K562 (cell line): ENCODE results near the gene SRPK2. TPM values are rescaled to one million over a fixed set of nuclear protein-coding genes. Genes with fewer than 3 reads are reported as not detected.

ENCODE experiments used
- AFF4 ChIP-seq: sonication (generic); formaldehyde crosslinking; IDR thresholded peaks from 2 replicates; pipeline ENCODE4 v1.8.0; 2023; ENCODE audit warnings: mild to moderate bottlenecking, missing genetic modification reagents
- BACH1 ChIP-seq: fragments of 200-800 bp; sonication (Bioruptor generic); IDR thresholded peaks from 2 replicates; pipeline ENCODE4 v1.6.1; 2016; ENCODE audit warnings: missing genetic modification characterization, missing compliant biosample characterization
- MECOM ChIP-seq: fragments of 250-450 bp; sonication (Bioruptor Pico); IDR thresholded peaks from 2 replicates; pipeline ENCODE4 v1.8.0; 2022; ENCODE audit warnings: inconsistent platforms
- POLR3A ChIP-seq: IDR thresholded peaks from 2 replicates; pipeline ENCODE4 v1.6.1; 2011; ENCODE audit warnings: borderline replicate concordance, mild to moderate bottlenecking, moderate library complexity; ENCODE audit not compliant: insufficient read length, insufficient read depth; ENCODE audit errors: extremely low read depth
- SUPT5H ChIP-seq: fragments of 450-650 bp; IDR thresholded peaks from 2 replicates; pipeline ENCODE4 v1.6.1; 2016
- ZFPM2 ChIP-seq: fragments of 250-450 bp; sonication (Bioruptor Pico); IDR thresholded peaks from 2 replicates; pipeline ENCODE4 v1.5.1; 2022; ENCODE audit warnings: mild to moderate bottlenecking
- ZMIZ1 ChIP-seq, 2 experiments: fragments of 150-350 bp in 1 of 2; IDR thresholded peaks; 2 replicates each; pipeline ENCODE4 v1.6.1; 2012 to 2016; ENCODE audit warnings: low read depth in 2 of 2, low read length in 2 of 2, mild to moderate bottlenecking in 1 of 2, moderate library complexity in 1 of 2
- ZNF124 ChIP-seq: sonication (generic); formaldehyde crosslinking; IDR thresholded peaks from 2 replicates; pipeline ENCODE4 v1.8.1; 2022; ENCODE audit warnings: missing genetic modification reagents
- ZNF408 ChIP-seq: fragments of 250-450 bp; sonication (Bioruptor Pico); IDR thresholded peaks from 2 replicates; pipeline ENCODE4 v1.4.0; 2020; ENCODE audit warnings: low read depth, mild to moderate bottlenecking, moderate library complexity
- polyA plus RNA-seq, 8 experiments: library from polyadenylated mRNA; depleted of rRNA in 4 of 8; stranded (reverse) in 5 of 8; unstranded in 3 of 8; fragments of >200 nt; fragmentation: Nextera tagmentation in 2 of 8; fragmentation: Illumina TruSeq in 1 of 8; extraction: Ambion mirVana in 2 of 8; extraction: Trizol in 1 of 8; gene quantifications; 2 replicates each; pipeline versions ENCODE4 v1.2.1 to v1.2.3, GENCODE V29; 2011 to 2014; ENCODE audit warnings: inconsistent platforms in 1 of 8, missing spikeins in 1 of 8
- total RNA-seq, 7 experiments: library from RNA; depleted of rRNA in 6 of 7; stranded (reverse); fragments of >200 nt in 6 of 7; fragmentation: Illumina TruSeq in 2 of 7; extraction: Trizol in 2 of 7; gene quantifications; 2 replicates each; pipeline versions ENCODE4 v1.2.1 to v1.2.3, GENCODE V29; 2011 to 2021; ENCODE audit warnings: low replicate concordance in 1 of 7

Gene SRPK2
- total and polyA plus RNA-seq, 9 of the 15 experiments (the other 6 are each of a cell fraction or from before 2014, with no cell fraction given) = 21.5 to 44.7 (median 33.3) TPM

GRCh38 chr7:105178928-105179541 is 209.7 kb downstream of the SRPK2 start (continued):
- TF ChIP-seq MECOM = no peak
- no peak for TF ChIP-seq BACH1 (tag)
- TF ChIP-seq ZNF408 = no peak
- no peak for TF ChIP-seq ZNF124 (CRISPR knock-in tag)
- TF ChIP-seq AFF4 = no peak
- no peak for TF ChIP-seq POLR3A
- no peak for TF ChIP-seq ZMIZ1 (IDR thresholded peaks at IDR 0.05; ENCODE audit: low read depth in 2 of 2, low read length in 2 of 2)
- TF ChIP-seq SUPT5H = no peak
- TF ChIP-seq ZFPM2 (CRISPR knock-in tag) = no peak
